ENCODE measurements around the gene MYL6B. TPM values are rescaled to one million over a fixed set of nuclear protein-coding genes. Genes with fewer than 3 reads are reported as not detected.
A peak's percentile ranks its signal among the peaks of the same experiment; 100 is the strongest.

Gene MYL6B
- total RNA-seq, 6 experiments from 2014 or later = 4.9 to 18.7 (median 12.6) TPM

DNA sequence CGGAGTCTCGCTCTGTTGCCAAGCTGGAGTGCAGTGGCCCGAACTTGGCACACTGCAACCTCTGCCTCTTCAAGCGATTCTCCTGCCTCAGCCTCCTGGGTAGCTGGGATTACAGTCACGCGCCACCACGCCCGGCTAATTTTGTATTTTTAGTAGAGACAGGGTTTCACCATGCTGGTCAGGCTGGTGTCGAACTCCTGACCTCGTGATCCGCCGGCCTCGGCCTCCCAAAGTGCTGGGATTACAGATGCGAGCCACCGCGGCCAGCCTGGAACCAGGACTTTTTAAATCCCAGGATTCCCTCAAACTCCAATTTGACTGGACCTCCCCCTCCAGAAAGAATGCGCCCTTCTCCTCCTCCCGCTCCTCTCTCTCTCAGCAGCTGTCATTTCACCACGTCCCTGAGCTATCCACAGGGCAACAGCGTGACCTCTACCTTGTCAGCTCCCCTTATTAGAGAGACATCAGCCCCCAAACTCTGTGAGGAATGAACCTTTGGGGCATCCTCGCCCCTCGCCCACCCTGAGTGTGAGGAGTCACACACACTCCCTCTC lies 22.4 kb upstream of the MYL6B start:
- H3K36me3 ChIP-seq = peaks cover 0 to 45% (median 26%) of the 10 kb centered on the region in 4 donors
- peak overlapping the region; percentile 70 to 95 (median 73) for H3K4me3 ChIP-seq
- no peaks in the 10 kb centered on the region for H3K9me3 ChIP-seq
- H3K27me3 ChIP-seq = no peaks in the 10 kb centered on the region
- H3K27ac ChIP-seq = peak overlapping the region in 1 of 3 donors; percentile 85
- peaks cover 0 to 30% (median 11%) of the 10 kb centered on the region in 4 donors for H3K4me1 ChIP-seq
- intact Hi-C loops (cut with DNase I) = loop anchor here (5.0 kb wide), 1 partner anchor 57 kb away; the partner anchor contains the start of gene SMARCC2 (in 2 of the 2)
- ATAC-seq (no peak), DNase-seq (no peak)
- 49% methylated on average over 9 of the region's 22 CpGs for WGBS (ENCODE audit: insufficient coverage, low coverage, low lambda C conversion rate, missing lambda C conversion rate)
- TF ChIP-seq POLR2A (IDR thresholded peaks at IDR 0.05) = no peak
- TF ChIP-seq, protein P1, sequence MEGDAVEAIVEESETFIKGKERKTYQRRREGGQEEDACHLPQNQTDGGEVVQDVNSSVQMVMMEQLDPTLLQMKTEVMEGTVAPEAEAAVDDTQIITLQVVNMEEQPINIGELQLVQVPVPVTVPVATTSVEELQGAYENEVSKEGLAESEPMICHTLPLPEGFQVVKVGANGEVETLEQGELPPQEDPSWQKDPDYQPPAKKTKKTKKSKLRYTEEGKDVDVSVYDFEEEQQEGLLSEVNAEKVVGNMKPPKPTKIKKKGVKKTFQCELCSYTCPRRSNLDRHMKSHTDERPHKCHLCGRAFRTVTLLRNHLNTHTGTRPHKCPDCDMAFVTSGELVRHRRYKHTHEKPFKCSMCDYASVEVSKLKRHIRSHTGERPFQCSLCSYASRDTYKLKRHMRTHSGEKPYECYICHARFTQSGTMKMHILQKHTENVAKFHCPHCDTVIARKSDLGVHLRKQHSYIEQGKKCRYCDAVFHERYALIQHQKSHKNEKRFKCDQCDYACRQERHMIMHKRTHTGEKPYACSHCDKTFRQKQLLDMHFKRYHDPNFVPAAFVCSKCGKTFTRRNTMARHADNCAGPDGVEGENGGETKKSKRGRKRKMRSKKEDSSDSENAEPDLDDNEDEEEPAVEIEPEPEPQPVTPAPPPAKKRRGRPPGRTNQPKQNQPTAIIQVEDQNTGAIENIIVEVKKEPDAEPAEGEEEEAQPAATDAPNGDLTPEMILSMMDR (IDR thresholded peaks at IDR 0.05) = no peak

DNA sequence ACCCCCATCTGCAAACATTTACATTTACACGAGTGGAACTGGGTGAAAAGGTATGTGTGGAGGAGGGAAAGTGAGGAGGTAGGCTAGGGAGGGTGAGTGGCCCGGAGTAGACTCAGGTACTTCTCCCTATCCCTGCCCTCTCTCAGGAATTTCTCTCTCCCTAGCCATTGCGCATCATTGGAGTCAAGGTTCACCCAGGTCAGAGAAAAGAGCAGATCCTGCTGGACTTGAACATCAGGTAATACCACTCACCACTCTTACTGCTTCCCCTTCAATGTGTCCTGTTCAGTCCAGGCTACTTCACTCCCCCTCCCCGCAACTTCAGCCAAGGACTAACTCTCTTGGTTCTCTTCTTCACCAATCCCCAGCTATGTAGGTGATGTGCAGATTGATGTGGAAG lies 21.5 kb upstream of the MYL6B start:
- DNase-seq = no peak
- TF ChIP-seq, protein P1 (IDR thresholded peaks at IDR 0.05) = no peak
- TF ChIP-seq POLR2A (IDR thresholded peaks at IDR 0.05) = no peak
- ATAC-seq = no peak
- 50% methylated on average over 2 of the region's 4 CpGs for WGBS (ENCODE audit: insufficient coverage, low coverage, low lambda C conversion rate, missing lambda C conversion rate)
- peaks cover 0 to 27% (median 11%) of the 10 kb centered on the region in 4 donors for H3K4me1 ChIP-seq
- H3K9me3 ChIP-seq = no peaks in the 10 kb centered on the region
- no peak overlapping the region for H3K27ac ChIP-seq
- intact Hi-C loops (cut with DNase I) = loop anchor here in 1 of 2 donors (5.0 kb wide), 1 partner anchor 56 kb away; the partner anchor contains the start of gene SMARCC2
- H3K27me3 ChIP-seq = no peaks in the 10 kb centered on the region
- peaks cover 0 to 49% (median 28%) of the 10 kb centered on the region in 4 donors for H3K36me3 ChIP-seq
- H3K4me3 ChIP-seq = no peak overlapping the region

DNA sequence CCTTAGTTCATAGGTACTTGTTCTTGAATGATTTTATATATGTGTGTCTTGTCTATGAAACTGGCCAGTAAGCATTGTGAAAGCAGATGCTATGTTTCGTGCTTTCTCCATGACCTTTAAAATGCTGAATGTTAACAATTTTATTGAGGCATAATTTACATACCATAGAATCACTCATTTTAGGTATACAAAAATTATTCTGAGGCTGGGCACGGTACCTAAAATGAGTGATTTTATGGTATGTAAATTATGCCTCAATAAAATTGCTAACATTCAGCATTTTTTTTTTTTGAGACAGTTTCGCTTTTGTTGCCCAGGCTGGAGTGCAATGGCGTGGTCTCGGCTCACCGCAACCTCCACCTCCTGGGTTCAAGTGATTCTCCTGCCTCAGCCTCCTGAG lies 17.5 kb upstream of the MYL6B start:
- intact Hi-C loops (cut with DNase I) = loop anchor here in 1 of 2 donors (5.0 kb wide), 1 partner anchor 52 kb away; the partner anchor contains the start of gene SMARCC2
- Histone ChIP-seq H3K27me3 (no peaks in the 10 kb centered on the region), H3K27ac (no peak overlapping the region), H3K36me3 (peaks cover 0 to 88% (median 47%) of the 10 kb centered on the region in 4 donors), H3K4me1 (peaks cover 0 to 4% (median 0%) of the 10 kb centered on the region in 4 donors), H3K4me3 (no peak overlapping the region), H3K9me3 (no peaks in the 10 kb centered on the region)
- TF ChIP-seq, protein P1 (IDR thresholded peaks at IDR 0.05) = no peak
- TF ChIP-seq POLR2A (IDR thresholded peaks at IDR 0.05) = no peak
- DNase-seq = no peak
- 93% methylated on average over 6 of the region's 6 CpGs for WGBS (ENCODE audit: insufficient coverage, low coverage, low lambda C conversion rate, missing lambda C conversion rate)
- ATAC-seq = no peak

DNA sequence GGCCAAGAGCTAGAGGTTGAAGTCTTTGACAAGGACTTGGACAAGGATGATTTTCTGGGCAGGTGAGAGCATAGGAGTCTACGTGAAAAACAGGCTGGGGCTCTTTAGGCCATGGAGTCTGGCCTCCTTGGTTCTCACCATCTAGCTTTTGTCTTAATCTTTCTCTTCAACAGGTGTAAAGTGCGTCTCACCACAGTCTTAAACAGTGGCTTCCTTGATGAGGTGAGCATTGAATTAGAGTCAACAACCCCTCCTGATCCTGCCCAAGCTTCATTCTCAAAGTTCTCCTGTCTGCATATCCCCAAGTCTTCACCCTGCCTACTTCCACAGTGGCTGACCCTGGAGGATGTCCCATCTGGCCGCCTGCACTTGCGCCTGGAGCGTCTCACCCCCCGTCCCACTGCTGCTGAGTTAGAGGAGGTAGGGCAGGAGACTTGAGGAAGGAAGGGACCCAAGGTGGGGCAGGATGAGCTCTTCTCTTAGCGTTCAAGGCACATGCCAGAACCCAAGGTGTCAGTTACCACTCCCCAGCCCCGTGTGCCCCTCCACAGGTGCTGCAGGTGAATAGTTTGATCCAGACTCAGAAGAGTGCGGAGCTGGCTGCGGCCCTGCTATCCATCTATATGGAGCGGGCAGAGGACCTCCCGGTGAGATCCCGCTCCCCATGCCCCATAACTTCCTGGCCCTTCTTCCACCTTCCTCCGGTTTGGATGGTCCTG lies 14.4 kb upstream of the MYL6B start:
- no peaks in the 10 kb centered on the region for H3K27me3 ChIP-seq
- H3K36me3 ChIP-seq = peaks cover 4 to 91% (median 41%) of the 10 kb centered on the region in 4 donors
- intact Hi-C loops (cut with DNase I) = no loop called here
- no peaks in the 10 kb centered on the region for H3K4me1 ChIP-seq
- ATAC-seq (no peak), DNase-seq (no peak)
- WGBS (ENCODE audit: insufficient coverage, low coverage, low lambda C conversion rate, missing lambda C conversion rate) = 95% methylated on average over 10 of the region's 14 CpGs
- H3K4me3 ChIP-seq = no peak overlapping the region
- H3K9me3 ChIP-seq = no peaks in the 10 kb centered on the region
- no peak for TF ChIP-seq POLR2A (IDR thresholded peaks at IDR 0.05)
- TF ChIP-seq, protein P1 (IDR thresholded peaks at IDR 0.05) = no peak
- H3K27ac ChIP-seq = no peak overlapping the region

Data from right lobe of liver (tissue), 6 donors.